Activated naive CD4-positive, alpha-beta T cell treated with anti-CD3 and anti-CD28 coated beads, Interleukin-2, amount 50 U/mL, for 16 hours (primary cell): ENCODE results near the gene NGEF.
"Not testable (repeated sequence)": the region's sequence is repeated elsewhere in the genome, so short reads cannot be mapped to it uniquely, and the experiment has no call there.

ENCODE experiments used
- DNase-seq: peaks from one replicate; pipeline ENCODE4 v3.0.0-alpha.2; 2020

NGEF gene

GRCh38 chr2:233013027-233013461 is at the start of gene NGEF:
Gene NGEF, minus strand, starts transcription at chr2:233013256. Its CDS starts 38,366 bp downstream, at chr2:232974890.
- DNase-seq, result no peak

- no peak for DNase-seq
Observed at GRCh38 chr2:233062451-233062850, 49.4 kb upstream of the NGEF start.

GRCh38 chr2:233061591-233062450 is 48.8 kb upstream of the NGEF start:
- DNase-seq, result no peak

GRCh38 chr2:233060980-233061590 is 48.0 kb upstream of the NGEF start:
- DNase-seq, result no peak

- DNase-seq, result no peak
Observed at GRCh38 chr2:233060501-233060979, 47.5 kb upstream of the NGEF start.

GRCh38 chr2:233059797-233060500 is 46.9 kb upstream of the NGEF start, which contains the start of gene INPP5D:
Gene INPP5D, plus strand, starts transcription at chr2:233060342. Its CDS starts 137 bp downstream, at chr2:233060479.
- peak; percentile 70 for DNase-seq

- no peak for DNase-seq
Observed at GRCh38 chr2:233059547-233059796, 46.4 kb upstream of the NGEF start.

GRCh38 chr2:233058717-233059546 is 45.9 kb upstream of the NGEF start:
- DNase-seq, result no peak

- no peak for DNase-seq
Observed at GRCh38 chr2:233056961-233057605, 44.0 kb upstream of the NGEF start.

GRCh38 chr2:233055362-233055761 is 42.3 kb upstream of the NGEF start:
- DNase-seq, result no peak

GRCh38 chr2:233053928-233054784 is 41.1 kb upstream of the NGEF start:
- peak; percentile 73 for DNase-seq

- not testable (repeated sequence) for DNase-seq
Observed at GRCh38 chr2:233052517-233052916, 39.5 kb upstream of the NGEF start.

GRCh38 chr2:233051241-233052149 is 38.4 kb upstream of the NGEF start:
- DNase-seq, result no peak

- no peak for DNase-seq
Observed at GRCh38 chr2:233049194-233049761, 36.2 kb upstream of the NGEF start.

- no peak for DNase-seq
Observed at GRCh38 chr2:233048569-233049193, 35.6 kb upstream of the NGEF start.

- no peak for DNase-seq
Observed at GRCh38 chr2:233047667-233048066, 34.6 kb upstream of the NGEF start.

GRCh38 chr2:233047206-233047605 is 34.1 kb upstream of the NGEF start:
- no peak for DNase-seq

- no peak for DNase-seq
Observed at GRCh38 chr2:233044974-233045605, 32.0 kb upstream of the NGEF start.

- DNase-seq, result no peak
Observed at GRCh38 chr2:233042549-233042948, 29.5 kb upstream of the NGEF start.
